HG03280 (cell line): Measurements from ENCODE around the gene TBXAS1.

Source experiments
- ATAC-seq: cut with Tn5 transposase; IDR thresholded peaks from one replicate; pipeline ENCODE4 v1.9.1; 2021; ENCODE audit warnings: mild to moderate bottlenecking, moderate library complexity; ENCODE audit not compliant: unreplicated experiment

The TBXAS1 gene

DNA sequence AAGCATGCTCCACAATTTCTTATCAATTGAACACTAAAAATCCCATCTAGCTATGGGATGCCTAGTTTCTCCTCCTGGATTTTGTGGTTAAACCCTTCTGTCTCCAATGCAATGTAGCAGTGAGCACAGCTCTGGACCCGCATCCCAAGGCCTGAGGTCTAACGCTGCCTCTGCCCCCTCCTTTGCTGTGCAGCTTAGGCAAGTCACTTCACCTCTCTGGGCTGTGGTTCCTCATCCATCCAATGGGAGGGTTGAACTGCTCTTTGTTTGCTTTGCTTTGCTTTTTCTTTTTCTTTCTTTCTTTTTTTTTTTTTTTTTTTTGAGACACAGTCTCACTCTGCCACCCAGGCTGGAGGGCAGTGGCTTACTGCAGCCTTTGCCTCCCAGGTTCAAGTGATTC is 164.5 kb downstream of the TBXAS1 start:
- ATAC-seq: no peak

DNA sequence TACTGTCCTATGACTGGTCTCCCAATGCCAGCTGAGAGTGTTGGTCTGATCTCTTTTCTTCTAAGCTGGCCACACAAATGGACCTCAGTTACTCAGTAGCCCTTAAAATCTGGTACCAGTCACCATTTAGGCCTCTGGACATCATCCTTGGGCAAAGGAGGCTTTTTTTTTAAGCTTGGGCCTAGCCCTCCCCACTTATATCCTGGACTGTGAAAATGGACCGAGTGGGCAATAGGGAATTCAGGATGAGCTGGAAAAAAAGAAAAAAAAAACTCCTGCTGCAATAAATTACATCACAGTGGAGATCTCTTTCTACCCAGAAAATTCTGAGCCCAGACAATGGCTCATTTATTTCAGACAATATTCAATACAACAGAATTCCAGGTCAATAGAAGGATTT is 165.3 kb downstream of the TBXAS1 start:
- ATAC-seq: no peak

DNA sequence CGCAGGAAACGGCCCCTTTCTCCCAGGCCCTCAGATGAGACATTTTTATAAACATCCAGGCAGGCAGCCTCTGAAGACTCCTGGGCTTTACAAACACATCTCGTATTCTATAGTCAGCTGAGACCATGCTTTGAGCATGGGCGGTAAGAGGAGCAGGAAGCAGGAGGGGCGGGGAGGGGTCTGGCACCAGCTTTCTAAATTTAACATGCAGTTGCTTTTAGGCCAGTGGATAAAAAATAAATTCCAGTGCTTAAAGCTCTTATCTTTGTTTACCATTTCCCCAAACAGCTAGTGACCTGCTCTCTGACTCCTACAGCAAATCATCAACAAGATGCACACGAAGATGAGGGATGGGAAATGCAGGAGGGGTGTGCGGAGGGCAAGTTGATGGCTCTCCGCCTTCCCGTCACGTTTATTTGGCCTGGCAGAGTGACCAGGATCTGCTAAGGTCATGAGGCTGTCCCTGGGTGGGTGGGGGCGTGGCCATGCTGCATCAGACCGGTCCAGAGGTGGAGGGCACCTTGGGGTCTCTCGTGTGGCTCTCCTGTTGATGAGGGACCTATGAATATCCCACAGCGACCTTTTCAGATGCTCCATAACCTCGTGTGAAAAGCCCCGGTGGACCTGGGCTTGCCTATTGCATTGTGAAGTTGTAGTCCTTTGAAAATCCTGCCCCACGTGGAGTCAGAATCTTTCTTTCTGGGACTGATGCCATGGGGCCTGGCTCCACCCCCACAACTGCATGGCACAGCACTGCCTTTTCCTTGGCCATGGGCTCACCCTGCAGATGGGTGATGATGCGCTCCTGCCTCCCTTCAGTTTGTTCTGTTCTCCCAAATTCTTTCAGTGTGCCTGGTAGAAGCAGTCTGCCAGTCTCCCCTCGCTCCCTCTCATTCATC is 166.2 kb downstream of the TBXAS1 start:
- ATAC-seq: no peak

DNA sequence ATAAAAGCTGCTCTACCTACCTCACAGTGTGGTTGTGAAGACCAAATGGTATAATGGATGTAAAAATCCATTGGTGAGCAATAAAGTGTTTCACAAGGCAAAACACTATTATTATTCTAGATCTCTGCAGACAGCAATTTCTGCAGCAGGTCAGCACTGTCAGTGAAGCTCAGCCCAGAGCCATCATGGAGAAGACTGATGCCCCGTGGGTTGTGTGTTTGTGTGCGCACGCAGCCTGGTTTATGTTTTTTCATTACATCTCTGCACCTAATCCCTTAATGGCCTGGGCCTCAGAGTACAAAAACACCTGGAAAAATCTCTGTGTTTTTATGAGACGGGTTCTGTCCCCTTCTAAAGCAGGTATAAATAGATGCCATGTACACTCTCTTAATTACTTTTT is 169.5 kb downstream of the TBXAS1 start:
- no peak for ATAC-seq

DNA sequence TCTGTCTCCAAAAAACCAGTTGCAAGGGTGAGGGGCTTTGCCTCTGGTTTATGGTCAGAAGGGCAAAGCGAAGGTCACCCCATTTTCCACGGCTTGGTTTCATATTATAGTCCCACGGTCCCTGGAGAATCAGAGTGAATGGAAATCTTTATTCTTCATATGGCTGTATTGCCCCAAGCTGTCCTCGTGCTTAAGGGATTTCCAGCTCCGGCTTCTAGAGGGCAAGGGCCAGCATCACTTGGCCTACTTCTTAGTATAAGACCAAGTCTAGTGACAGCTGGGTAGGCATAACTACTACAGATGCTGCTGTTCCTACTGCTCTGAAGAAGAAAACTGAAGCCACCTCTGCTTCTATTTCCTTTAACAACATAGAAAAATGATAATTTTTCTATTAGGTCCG is 170.5 kb downstream of the TBXAS1 start:
- ATAC-seq: no peak

DNA sequence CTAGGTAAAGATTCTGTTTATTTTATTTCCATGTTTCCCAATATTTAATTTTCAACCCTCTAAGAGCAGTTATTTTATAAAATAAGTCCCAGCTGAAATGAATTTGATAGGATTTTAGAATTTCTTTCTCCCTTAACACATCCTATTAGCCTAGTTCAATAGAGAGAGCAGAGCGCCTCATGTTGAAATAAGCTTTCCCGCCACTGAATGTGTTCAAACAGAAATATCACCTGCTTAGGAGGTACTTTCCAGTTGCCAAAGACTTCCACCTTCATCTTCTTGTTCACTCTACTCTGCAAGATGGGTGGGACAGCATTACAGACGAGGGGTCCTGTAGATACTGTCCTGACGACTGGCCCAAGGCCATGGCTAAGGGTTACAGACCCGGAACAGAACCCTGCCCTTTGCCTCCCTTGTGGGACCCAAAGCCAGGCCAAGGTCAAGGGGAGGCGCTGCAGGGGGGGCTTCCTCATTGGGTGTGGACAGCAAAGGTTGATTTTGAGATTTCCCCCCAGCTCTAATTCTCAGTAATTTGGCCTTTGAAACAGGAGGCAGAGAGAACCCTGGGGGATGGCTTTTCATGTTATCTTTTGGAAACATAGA is 171.7 kb downstream of the TBXAS1 start:
- ATAC-seq: no peak

DNA sequence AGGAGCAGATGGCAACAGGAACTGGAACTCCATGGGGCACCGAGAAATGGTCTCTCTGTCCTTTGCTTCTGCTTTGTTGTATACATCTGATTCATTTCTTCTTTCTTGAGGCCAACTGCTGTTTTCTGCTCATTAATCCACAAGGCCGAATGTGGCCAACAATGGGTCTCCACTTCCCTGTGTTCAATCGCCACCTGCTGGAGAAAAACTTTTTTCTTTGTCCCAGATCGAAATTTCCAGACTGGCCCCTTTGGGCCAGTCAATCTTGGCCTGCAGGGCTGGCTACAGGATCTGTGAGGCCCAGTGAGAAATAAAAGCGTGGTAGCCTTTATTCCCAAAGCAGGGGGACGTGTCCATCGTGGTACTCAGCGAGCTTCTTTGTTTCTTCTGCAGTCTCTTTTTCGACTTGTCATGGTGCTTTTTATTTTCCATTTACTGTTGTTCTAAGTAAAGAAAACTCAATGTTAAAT is 174.9 kb downstream of the TBXAS1 start:
- no peak for ATAC-seq

DNA sequence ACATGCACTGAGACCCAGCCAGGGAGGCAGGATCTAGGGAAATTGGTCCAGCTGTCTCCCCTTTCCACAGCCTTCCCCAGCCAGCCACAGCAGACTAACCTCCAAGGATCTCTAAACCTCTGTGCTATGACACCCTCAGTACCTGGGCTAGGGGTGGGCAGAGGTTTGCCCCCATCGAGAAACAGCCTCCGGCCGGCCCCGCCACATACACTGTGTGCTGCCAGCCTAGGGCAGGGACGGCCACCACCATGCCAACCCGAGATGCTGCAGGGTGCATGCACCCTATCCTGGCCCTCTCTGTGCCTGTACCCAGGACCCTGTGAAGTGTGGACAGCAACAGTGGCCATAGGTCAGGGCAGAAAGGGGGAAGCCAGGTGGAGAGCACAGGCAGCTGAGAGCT is 175.6 kb downstream of the TBXAS1 start:
- no peak for ATAC-seq

DNA sequence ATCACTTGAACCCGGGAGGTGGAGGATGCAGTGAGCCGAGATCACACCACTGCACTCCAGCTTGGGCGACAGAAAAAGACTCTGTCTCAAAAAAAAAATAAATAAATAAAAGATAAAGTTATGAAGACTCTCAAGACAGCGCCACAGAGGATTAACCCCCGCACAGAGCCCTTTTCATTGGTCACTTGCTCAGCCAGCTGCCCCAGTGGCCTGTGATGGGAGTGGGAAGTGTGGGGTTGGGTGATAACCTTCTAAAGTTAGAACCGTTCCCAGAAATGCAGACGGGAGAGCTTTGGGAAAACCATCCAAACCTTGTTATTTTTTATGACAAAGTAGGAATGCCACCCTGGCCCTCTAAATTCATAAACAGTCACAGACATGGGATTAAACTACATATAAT is 176.3 kb downstream of the TBXAS1 start:
- ATAC-seq: no peak

DNA sequence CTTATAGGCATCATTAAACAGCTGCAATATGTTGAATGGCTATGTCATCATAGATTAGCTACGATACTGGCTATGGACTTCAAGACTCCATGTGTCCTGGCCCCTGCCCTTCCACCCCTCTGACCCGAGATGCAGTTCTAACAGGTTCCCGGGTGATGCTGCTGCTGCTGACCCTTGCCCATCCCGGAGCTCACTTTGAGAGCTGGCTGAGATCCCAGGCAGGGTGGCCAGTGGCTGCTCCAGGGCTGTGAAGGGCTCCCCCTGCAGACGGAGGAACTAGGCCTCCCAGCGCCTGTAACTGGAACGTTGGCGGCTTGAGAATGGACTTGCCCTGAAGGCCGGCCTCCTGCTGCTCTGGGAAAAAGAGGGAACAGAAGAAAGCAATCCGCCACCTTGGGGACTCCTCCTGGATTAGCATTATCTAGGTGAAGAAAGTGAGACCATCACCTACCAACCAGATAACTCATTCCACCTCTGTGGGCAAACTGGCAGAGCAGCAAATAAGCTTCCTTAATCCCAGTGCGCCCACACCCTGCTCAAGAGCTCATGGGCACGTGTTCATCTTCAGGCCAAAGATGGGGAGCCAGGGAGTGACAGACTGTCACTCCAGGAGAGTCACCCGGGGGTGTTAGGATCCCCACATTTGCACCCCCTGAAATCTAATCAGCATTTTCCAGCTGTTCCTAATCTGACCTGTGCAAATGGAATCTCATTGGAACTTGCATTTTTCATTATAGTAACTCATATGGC is 176.9 kb downstream of the TBXAS1 start:
- no peak for ATAC-seq

DNA sequence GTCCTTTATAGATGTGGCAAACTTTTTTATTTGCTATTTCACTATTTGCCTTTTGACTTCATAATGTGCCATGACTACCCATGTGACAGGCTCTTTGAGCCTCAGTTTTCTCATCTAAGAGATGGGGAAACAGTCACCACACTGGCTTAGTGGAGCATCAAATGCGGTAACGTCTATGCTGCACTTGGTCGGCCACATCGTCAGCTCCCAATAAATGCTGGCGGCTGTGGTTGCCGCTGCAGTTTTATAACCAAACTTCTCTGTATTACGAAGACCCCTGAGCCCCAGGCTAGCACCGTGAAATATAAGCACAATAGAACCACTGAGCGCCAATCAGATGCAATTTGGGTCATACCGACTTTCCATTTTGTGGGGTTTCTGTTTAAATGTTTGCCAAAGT is 177.5 kb downstream of the TBXAS1 start:
- no peak for ATAC-seq

DNA sequence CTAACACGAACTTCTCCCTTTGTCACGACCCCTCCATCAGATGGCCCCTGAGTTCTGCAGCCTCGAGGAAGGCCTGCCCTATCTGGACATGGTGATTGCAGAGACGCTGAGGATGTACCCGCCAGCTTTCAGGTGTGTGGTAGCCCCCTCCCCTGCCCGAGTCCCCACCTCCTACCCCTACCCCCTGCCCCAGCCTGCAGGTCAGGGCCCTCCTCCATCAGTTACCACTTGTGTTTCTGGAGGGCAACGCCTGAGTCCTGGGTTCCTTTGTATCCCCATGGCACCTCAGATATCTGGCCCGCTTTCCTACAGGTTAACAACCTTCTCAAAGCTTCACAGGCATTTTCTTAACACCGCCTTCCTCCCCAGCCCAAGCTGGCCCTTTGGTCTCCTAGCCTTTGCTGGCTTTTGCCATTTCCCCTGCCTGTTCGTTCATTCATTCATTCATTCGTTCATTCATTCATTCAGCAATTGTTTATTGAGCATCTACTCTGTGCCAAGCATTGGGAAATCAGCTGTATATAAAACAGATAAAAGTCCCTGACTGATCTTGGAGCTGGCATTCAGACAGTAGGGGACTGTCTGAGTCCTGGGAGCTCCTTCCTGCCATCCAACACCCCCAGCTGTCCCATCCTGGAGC is 178.1 kb downstream of the TBXAS1 start:
- no peak for ATAC-seq

DNA sequence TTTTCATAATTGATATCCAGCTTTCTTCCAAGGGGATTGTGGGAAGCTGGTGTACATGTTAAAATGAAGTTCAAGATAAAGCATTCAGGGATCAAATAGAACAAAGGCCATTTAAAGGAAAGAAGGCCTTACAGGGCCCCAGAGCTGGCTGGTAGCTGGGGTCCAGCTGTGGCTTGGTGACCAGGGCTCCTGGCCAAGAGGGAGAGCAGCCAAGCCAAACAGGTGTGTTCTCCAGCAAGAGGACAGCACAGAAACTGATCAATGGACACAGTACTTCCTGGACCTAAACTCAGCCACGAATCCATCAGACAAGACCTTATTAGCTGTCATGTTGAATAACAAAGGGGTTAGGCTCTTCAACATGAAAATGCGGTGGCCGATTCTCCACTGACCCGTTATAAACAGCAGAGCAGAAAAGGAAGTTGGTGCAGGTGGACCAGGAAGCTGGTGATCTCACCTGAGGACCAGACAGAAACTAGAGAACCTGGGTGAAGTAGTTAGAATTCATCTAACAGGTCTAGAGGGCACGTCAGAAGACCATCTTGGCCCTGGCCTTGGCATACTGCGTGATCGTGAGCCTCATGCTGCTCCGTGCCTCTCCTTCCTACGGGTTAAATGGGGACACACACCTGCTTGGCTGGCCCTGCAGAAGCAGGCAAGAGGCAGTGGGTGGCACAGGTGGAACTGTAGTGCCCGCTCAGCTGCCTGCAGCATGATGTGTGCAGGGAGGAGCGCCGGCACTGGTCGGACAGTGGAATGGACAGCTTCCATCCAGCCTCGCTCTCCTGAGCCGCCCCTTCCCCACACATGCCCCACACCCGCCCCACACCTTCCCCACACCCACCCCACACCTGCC is 179.9 kb downstream of the TBXAS1 start:
- no peak for ATAC-seq

DNA sequence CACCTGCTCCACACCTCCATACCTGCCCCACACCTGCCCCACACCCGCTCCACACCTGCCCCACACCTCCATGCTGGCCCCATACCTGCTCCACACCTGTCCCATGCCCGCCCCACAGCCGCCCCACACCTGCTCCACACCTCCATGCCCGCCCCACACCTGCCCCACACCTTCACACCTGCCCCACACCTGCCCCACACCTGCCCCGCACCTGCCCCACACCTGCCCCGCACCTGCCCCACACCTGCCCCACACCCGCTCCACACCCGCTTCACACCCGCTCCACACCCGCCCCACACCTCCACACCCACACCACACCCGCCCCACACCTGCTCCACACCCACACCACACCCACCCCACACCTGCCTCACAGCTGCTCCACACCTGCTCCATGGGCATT is 180.7 kb downstream of the TBXAS1 start:
- ATAC-seq: no peak

DNA sequence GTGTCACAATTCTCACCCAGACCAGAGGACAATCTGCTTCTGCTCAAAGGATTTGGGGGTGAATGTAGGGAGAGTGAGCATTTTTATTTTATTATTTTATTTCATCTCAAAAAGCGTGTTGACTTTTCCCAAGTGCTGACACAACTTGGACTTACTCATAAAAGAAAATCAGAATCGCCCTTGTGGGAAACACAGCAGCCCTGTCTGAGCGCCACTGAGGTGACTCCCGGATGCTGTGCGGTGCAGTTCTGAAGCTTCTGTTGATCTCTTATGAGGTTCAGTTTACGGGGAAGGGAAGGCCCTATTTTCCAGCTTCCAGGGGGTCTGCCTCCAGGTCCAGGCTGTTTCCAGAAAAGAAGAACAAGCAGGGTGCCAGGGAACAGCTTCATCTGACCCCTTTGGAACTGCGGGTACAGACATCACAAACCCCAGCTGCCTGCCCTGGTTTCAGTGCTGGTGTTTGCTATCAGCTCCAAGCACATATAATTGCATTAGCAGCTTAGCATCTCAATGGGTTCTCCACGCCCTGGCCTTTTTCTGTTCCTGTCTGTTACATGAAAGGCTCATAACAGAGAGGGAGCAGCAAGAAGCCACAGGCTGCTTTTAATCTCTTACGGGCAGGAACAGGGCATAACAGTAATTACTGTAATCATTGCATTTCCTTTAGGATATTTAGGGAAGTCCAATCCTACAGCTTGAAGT is 181.3 kb downstream of the TBXAS1 start:
- no peak for ATAC-seq

DNA sequence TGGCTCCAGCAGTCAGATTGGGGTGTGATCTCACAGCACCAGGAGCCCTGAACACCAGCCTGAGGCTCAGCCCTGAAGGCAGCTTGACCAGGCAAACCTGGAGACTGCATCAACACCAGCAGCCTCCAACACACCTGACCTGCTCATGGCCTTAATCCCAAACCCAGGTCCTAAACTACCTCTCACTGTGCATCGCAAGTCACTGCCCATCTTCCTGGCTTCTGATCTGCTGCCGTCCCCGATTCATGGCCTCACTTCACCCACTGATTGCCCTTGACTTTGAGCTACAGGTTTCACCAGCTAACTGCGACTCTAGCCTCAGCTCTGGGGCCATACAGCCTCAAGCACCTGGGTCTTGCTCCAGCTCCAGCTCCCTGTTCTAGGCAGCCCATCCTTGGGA is 184.6 kb downstream of the TBXAS1 start:
- no peak for ATAC-seq

DNA sequence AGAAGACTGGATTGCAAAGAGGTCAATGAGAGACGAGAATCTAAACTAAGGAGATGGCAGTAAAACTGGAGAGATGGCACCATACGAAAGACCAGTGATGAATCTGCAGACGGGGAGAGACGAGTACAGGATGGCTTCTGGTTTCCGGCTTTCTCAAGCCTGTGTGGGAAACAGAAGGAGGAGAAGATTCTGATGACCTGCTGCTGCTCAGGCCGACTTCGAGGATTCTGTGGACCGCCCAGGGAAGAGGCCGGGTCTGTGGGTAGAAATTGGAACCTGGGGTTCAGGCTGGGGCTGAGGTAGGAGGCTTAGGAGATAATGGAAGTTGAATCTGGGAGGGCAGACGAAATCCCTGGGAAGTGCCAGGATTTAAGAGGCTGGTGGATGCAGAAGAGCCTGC is 185.1 kb downstream of the TBXAS1 start:
- no peak for ATAC-seq

DNA sequence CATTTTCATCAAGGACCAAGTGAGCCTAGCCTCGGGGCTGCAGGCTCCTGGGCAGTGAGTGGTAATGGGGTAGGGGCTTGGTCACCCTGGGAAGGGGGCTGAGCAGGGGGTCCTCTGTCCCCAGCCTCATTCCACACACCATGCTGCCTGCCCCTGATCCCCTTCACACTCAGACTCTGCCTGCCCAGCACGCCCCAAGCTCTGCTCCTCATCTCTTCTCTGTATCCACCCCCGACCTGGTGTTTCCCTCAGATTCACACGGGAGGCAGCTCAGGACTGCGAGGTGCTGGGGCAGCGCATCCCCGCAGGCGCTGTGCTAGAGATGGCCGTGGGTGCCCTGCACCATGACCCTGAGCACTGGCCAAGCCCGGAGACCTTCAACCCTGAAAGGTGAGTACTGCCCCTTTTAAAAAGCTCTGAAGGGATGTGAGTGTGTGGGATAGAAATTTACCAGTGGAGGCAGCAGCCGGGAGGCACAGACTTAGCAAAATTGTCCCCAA is 186.5 kb downstream of the TBXAS1 start:
- ATAC-seq: no peak

DNA sequence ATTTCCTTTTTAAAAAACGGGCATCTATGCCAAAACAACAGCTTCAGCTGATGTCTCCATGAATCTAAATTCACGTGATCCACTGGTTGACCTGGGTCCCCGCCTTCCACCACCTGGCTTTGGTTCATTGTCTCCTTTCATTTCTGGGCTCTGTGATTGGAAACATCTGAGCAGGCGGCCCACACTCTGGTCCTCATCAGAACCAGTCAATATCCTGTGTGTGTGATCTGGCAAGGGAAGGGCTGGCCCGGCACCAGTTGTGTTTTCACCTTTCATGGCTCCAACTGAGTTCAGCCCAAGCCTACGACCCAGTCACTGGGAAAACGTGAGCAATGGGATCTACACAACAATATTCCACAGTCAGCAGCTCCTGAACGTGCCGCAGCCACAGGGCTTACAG is 187.5 kb downstream of the TBXAS1 start:
- ATAC-seq: no peak

DNA sequence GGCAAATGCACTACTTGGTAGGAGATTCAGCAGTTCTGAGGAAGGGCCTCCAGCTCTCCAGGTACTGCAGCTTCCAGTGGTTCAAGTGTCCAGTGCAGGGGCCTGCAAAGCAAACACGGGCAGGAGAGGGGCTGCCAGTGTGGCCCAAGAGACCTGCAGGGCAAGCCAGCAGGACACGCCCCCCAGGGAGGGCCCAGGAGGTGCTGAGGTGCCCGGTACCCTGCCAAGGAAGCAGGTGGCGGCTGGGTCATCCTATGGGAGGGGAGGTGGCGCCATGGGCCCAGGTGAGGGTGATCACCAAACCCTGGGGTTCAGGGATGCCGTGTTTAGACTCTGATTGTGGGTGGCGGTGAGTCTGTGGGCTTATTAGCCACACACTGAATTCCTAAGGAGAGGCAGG is 188.0 kb downstream of the TBXAS1 start:
- no peak for ATAC-seq
